HG03103 (cell line): ENCODE data around the gene SGMS1.
"Not testable (repeated sequence)": the region's sequence is repeated elsewhere in the genome, so short reads cannot be mapped to it uniquely, and the experiment has no call there.

Experiments used
- ATAC-seq: cut with Tn5 transposase; IDR thresholded peaks from one replicate; pipeline ENCODE4 v1.9.1; 2021; ENCODE audit warnings: low read depth; ENCODE audit not compliant: unreplicated experiment

Gene SGMS1

GRCh38 chr10:50561816-50562215, 61.9 kb downstream of the SGMS1 start:
- ATAC-seq: no peak

GRCh38 chr10:50561266-50561665, 62.5 kb downstream of the SGMS1 start:
- ATAC-seq: no peak

DNA sequence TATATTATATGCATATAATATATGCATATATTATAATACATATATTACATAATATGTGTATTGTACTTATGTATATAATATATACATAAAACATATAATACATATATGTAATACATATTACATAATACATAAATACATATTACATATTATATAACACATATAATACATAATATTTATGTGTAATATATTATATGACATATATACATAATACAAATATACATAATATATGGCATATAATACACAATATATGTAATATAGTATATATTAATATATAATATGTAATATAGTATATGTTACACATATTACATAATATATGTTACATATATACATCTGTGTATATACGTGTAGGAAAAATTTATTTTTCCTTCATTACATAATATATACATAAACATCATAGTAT, 63.4 kb downstream of the SGMS1 start:
- ATAC-seq: no peak

GRCh38 chr10:50558371-50558770, 65.4 kb downstream of the SGMS1 start:
- ATAC-seq: no peak

- no peak for ATAC-seq
Measured at GRCh38 chr10:50557130-50557682, 66.5 kb downstream of the SGMS1 start.

- ATAC-seq: no peak
Measured at GRCh38 chr10:50556237-50557120, 67.3 kb downstream of the SGMS1 start.

DNA sequence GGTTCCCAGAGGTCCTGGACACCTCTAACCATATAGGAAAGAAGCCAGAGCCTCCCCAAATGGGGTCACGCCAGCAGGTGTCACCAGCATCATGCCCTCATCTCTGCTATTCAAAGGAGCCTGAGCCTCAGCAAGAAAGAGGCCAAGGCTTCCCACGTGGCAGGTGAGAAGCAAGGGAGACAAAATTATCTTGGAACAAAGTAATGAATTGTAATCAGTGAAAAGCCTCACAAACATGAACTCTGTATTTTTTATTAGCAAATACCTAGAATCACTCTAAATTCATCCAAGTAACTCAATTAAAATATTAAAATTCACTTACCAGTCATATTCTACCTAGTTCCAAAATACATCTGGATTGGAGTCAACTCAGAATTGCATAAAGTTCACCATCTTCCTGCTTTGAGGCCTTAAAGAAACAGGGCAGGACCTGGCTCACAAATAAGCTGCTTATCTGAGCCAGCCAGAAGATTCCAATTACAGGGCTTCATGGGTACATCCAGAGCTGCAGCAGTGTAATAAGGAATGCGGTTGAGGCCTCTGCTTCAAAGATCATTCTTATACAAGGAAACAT, 68.7 kb downstream of the SGMS1 start:
- ATAC-seq: no peak

DNA sequence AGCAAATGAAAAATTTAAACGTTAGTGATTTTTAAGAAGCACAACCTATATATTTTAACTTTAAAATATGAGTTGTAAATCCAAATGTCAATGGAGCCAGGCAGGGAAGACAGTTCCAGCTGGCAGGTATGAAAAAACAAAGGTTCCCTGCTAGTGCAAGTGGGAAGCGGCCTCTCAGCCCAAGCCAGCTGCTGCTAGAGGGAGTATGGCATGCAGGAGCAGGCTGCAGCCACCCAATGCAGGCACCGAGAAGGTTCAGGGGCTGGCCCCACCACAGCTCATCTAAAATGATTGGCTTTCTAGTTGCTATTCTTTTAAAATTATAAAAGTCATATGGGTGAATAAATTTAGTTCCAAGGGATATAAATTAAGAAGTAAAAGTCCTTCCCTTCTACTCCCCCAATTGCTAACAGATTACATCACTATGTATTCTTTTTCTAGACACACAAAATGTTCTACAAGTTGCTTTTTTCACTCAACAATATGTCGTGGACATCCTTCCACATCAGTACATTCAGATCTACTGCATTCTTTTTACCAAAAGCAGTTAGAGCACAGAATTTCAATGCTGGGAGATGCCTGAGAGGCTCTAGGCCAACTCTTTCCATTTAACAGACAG, 69.3 kb downstream of the SGMS1 start:
- ATAC-seq: no peak

DNA sequence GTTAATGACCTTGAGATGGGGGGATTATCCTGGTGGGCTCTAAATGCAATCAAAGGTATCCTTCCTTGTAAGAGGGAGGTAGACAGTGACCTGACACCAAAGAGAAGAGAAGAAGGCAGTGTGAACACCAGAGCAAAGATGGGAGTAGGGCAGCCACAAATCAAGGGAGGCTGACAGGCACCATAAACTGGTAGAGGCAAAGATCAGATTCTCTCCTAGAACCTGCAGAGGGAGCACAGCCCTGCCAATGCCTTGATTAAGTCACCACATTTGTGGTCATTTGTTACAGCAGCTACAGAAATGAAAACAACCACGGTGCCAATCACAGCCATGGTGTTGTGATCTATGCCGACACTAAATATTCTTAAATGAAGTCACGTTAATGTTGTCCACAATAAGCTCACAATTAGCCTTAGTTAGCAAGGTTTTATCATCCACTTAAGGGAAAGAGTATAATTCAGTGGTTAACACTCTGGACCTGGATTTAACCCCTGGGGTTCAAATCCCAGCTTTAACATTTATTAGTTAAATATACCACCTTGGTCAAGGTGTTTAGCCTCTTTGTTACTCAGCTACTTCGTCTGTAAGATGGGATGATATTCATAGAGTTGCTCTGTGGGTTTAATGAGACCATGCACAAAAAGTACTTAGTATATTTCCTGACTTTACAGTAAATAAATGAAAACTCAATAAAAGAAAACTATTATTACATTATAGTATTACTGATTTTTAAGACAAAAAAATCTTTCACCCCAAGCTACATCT, 70.8 kb downstream of the SGMS1 start:
- no peak for ATAC-seq

- no peak for ATAC-seq
Measured at GRCh38 chr10:50552308-50552707, 71.4 kb downstream of the SGMS1 start.

DNA sequence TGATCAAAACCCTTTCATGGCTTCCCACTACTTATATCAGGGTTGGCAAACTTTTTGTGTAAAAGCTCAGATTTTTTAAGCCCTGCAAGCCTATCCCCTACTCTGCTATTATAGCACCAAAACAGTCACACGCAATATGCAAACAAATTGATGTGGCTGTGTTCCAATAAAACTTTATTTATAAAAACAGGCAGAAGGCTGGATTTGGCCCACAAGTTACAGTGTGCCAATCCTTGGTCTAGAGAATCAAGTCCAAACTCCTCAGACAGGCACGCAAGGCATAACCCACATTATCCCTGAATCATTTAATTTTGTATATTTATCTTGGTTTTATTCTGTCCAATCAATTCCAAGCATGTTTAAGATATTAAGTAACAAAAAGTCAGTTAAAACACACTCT, 71.9 kb downstream of the SGMS1 start:
- ATAC-seq: no peak

GRCh38 chr10:50550291-50550839, 73.4 kb downstream of the SGMS1 start:
- no peak for ATAC-seq

GRCh38 chr10:50549186-50549585, 74.6 kb downstream of the SGMS1 start:
- not testable (repeated sequence) for ATAC-seq

DNA sequence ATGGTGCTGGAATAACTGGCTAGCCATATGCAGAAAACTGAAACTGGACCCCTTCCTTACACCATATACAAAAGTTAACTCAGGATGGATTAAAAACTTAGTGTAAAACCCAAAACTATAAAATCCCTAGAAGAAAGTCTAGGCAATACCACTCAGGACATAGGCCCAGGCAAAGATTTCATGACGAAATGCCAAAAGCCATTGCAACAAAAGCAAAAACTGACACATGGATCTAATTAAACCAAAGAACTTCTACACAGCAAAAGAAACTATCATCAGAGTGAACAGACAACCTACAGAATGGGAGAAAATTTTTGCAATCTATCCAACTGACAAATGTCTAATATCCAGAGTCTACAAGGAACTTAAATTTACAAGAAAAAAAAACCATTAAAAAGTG, 75.3 kb downstream of the SGMS1 start:
- ATAC-seq: not testable (repeated sequence)

GRCh38 chr10:50546287-50546686, 77.5 kb downstream of the SGMS1 start:
- not testable (repeated sequence) for ATAC-seq

- no peak for ATAC-seq
Measured at GRCh38 chr10:50545846-50546245, 77.9 kb downstream of the SGMS1 start.

- ATAC-seq: no peak
Measured at GRCh38 chr10:50544857-50545429, 78.8 kb downstream of the SGMS1 start.

- ATAC-seq: no peak
Measured at GRCh38 chr10:50544095-50544856, 79.5 kb downstream of the SGMS1 start.

- ATAC-seq: no peak
Measured at GRCh38 chr10:50542871-50543270, 80.9 kb downstream of the SGMS1 start.
